Kasumi-1 (cell line): ENCODE measurements around the gene SERPINI1.

Experiments used
- DNase-seq, 2 experiments: peaks; one replicate each; lab custom pipeline; 2025; lab: John Stamatoyannopoulos, UW

Gene SERPINI1, protein sequence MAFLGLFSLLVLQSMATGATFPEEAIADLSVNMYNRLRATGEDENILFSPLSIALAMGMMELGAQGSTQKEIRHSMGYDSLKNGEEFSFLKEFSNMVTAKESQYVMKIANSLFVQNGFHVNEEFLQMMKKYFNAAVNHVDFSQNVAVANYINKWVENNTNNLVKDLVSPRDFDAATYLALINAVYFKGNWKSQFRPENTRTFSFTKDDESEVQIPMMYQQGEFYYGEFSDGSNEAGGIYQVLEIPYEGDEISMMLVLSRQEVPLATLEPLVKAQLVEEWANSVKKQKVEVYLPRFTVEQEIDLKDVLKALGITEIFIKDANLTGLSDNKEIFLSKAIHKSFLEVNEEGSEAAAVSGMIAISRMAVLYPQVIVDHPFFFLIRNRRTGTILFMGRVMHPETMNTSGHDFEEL

DNA sequence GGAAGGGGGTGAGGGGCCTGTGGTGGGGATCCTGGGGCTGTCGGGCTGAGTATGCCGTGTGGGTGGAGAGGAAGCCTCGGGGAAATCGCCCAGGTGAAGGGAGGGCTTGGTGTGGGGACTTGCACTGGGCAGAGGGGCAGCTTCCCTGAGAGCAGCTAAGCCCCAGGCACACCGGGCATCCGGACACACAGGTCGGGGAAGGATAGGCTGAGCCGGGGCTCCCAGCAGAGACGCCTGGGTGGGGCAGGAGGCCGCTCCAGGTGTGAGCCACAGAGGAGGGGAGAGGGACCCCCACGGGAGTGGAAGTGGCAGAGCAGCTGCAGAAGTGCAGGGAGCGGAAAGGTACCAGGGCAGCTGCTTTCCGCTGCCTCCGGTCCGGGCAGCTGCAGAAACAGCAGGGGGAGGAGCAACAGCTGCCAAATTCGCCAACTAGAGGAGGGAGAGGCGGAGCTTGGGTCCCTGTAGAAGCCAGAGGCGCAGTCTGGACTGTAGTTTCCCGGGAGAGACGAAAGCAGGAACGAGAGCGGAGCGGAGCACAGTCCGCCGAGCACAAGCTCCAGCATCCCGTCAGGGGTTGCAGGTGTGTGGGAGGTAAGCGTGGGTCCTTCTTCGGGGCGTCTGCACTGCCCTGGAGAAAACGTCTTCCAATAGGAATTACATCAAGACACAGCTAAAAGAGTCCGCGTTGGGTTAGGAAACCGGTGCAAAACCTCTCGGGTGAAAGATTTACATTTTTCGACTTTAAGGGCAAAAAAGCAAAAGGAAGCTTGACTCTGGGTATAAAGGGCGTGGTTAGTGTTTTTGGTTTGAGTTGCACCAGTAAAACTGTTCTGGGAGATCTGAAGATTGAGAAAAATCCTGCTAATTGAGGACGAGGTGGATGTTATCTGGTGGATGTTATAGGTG, at the start of gene SERPINI1:
Gene SERPINI1 (plus strand): TSS at position 489 of the 906 bp plus-strand sequence. CDS start 53,408 bp downstream, outside the sequence.
- DNase-seq = peak; percentile 94 to 97

DNA sequence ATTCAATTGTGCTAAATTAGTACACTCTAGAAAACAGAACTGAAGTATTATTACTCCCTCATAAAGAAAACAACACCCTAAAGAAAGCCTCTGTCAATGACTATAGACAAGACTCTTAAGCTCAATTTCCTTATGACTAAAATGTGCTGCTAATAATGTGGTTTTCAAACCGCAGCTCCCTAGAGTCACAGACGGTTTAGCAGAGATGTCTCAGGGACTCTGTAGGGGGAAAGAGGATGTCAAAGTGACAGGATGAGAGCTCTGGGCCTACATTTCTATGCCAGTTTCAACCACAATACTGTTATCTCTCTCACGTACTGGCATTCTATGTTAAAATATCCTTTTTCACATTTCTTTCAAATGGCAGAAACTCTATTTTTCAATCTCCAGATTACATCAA, 44.2 kb upstream of the SERPINI1 start:
- DNase-seq = peak; percentile 95 to 96

DNA sequence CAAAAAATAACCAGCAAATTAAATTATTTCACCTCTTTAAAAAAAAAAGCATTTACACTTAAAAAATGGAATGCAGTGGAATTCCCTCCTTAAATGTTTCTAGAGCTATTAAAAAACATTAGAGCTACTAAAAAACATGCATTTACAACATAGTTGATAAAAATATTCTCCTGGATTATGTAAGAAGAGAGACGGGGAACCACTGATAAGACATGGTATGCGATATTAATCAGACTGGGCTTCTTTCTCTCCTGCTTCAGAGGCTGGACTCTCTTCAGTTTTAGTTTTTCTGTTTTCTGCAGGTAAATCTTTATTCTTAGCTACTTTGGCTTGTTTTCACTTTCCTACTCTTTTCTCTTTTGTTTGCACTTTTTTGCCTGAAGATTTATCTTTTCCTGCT, 41.4 kb upstream of the SERPINI1 start:
- no peak for DNase-seq

DNA sequence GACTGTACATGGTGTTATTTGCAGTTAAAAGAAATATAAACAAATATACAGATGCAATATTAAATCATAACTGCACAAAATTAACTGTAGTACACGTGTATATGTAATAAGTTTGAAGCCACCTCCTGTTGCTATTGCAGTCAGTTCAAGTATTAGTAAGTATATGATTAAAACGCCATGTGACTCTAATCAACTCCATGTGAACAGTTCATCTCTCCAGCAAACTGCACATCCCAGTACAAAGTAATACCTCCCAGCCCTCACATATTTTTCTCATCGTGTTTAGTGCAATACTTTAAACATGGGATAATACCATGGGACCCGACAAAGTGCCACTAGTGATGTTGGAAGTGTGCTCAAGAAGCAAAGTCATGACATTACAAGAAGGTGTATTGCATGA, 35.5 kb upstream of the SERPINI1 start:
- DNase-seq = no peak

DNA sequence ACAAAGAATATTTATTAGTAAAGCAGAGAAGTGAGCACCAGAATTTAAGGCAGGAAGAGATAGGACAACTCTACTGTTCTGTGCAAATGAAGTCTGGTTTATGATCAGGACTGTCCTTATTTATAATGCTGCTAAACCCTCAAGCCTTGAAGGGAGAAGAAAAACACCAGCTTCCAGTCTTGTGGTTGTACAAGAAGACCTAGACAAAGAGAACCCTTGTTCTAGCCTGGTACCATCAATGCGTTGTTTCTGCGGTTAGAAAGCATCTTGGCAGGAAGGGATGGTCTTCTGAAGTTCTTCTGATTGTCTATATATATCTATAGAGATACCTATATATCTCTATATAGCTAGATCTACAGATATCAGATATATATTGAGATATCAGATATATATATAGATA, 34.6 kb upstream of the SERPINI1 start:
- DNase-seq = no peak

DNA sequence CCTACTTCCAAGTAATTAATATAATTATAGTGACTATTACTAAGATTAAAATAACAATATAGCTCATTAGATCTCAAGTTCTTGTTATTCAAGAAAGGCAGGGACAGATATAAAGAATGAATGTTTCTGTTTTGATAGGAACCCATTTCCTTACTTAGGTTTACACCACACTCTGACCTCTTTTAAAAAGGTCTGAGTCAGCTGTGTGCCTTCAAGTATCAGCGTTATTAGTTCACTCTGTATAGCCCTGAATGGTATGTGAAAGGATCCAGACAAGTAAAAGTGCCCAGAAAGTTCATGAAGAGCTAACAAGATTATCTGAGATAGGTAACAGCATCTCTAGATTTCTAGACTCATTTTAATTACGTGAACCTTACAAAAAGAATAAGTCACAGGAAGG, 29.7 kb upstream of the SERPINI1 start:
- no peak for DNase-seq

DNA sequence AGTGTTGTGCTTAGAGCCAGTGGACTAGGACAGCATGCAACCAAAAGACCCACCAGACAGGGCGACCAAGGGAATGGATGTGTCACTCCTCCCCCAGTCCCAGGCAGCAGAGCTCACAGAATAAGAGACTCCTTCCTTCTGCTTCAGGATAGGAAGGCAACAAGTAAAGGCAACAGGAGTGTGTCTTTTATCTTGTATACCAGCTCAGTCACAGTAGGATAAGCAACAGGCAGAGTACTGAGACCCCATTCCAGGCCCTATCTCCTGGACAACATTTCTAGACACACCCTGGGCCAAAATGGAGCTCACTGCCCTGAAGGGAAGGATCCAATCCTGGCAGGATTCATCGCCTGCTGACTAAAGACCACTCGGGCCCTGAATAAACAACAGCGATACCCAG, 25.8 kb upstream of the SERPINI1 start:
- no peak for DNase-seq

DNA sequence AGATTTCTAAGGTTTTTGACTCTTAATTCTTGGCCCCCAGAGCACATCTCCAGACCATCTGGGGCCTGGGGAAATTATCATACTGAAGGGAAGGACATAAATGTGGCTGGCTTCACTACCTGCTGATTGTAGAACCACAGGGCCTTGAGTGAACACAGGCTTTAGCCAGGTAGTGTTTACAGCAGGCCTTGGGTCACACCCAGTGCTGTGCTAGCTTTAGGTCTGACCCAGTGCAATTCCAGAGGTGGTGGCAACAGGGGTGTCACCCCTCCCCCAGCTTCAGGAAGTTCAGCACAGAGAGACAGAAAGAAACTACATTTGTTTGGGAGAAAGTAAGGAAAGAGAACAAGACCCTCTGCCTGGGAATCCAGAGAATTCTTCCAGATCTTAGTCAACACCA, 25.0 kb upstream of the SERPINI1 start:
- no peak for DNase-seq

DNA sequence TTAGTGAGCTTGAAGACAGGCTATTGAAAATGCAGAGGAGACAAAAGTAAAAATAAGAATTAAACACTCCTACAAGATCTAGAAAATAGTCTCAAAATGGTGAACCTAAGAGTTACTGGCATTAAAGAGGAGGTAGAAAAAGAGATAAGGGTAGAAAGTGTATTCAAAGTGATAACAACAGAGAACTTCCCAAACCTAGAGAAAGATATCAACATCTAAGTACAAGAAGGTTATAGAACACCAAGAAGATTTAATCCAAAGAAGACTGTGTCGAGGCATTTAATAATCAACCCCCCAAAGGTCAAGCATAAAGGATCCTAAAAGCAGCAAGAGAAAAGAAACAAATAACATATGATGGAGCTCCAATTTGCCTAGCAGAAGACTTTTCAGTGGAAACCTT, 24.1 kb upstream of the SERPINI1 start:
- DNase-seq = no peak

DNA sequence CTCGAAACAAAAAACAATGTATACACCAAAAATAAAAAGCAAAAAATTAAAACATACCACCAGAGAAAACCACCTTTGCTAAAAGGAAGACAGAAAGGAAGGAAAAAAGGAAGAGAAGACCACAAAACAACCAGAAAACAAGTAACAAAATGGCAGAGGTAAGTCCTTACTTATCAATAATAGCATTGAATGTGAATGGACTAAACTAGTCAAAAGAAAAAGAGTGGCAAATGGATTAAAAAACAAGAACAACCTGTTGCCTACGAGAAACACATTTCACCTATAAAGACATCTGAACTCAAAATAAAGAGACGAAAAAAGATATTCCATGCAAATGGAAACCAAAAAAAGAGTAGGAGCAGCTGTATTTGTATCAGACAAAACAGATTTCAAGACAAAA, 23.1 kb upstream of the SERPINI1 start:
- no peak for DNase-seq

DNA sequence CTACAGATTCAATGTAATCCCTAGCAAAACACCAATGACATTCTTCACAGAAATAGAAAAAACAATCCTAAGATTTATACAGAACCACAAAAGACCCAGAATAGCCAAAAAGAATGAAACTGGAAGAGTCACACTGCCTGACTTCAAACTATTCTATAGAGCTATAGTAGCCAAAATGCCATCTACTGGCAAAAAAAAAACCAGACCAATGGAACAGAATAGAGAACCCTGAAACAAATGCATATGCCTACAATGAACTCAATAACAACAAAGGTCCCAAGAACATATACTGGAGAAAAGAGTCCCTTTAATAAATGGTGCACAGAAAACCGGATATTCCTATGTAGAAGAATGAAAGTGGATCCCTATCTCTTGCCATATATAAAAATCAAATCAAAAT, 20.6 kb upstream of the SERPINI1 start:
- DNase-seq = peak in 1 of 2 experiments; percentile 22

DNA sequence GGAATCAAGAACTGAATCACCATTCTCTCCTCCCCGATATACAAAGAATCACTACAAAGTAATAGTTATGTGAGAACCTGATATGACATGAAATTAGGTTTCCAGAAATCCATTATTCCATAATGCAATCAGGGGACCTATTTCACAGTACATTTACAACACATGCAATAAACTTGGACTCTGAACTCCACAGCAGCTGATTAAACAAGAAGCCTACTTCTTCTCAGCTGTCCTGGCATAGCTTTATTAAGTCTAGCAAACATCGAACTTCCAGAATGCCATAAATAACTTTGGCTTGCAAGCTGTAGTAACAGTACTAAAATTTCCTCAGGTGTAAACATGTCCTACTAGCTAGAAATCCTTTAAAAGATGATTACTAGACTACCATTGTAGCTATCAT, 18.6 kb upstream of the SERPINI1 start:
- DNase-seq = no peak

DNA sequence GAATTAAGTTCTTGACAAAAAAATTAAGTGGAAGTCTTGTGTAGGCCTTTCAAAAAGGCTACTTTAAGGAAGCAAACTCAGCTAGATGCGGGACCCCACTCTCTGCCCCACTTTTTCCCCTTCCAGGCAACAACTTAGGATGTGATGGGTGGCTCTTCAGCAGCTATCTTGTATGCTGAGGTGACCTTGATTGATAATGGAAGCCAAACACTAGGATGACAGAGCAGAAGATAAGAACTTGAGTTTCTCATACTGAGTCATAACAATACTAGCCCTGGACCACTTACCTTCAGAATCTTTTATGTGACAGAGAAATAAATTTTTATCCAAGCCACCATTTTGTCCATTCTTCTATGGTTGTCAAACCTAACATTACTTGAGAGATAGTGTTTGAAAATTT, 16.9 kb upstream of the SERPINI1 start:
- no peak for DNase-seq

DNA sequence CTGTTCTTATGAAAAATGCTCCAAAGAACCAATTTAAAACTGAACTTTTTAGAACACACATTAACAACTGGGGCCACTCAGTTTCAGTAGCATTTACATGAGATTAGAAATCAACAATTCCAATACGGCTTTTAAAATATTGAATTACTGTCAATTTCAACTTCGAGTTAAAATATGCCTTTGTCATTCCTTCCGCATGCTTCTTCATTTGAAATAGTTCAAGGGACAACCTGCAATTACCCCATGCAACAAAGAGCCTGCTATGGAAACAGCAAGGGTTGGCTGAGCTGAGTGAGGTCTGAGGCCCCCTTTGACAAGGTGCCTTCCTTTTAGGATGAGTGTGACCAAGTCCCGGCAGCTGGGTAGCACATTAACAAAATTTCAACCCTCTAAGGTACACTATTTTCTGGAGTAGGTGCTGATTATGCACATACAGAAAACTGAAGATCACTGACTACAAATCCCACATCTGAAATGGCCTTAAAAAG, 12.5 kb upstream of the SERPINI1 start:
- DNase-seq = no peak

DNA sequence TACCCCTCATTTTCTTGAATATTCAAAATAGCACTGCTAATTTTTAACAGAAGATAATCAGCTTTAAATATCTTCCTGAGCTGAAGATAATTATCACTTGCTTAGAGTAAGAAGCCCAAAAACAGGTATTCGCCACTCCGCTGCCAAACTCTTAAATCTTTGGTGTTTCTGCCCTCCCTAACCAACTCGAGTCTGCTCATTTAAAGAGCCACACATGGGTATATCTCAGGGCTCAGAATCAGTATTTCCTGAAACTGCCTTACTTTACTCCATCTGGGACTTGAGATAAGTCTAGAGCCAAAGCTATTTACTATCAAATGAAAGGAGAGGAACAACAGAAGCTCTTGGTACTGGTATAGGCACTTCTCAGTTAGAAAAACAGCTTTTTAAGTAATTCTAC, 11.6 kb upstream of the SERPINI1 start:
- DNase-seq = no peak

DNA sequence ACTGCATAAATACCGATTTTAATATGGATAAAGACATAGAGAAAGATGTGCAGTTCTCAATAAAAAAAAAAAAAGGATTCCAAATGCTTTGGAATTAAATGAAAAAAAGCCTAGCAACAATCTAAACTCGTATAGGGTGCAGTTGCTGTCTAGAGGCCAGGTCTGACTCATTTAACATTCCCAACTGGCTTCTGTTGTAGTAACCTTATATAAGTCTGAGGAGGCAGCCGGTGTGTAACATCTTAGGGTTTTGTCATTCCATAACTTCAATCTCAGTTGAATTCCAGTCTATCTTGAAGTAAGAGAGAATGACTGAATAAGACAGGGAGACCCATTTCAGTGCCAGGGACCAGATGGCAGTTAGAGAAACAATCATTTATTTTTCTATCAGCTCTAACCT, 7.3 kb upstream of the SERPINI1 start:
- DNase-seq = no peak

DNA sequence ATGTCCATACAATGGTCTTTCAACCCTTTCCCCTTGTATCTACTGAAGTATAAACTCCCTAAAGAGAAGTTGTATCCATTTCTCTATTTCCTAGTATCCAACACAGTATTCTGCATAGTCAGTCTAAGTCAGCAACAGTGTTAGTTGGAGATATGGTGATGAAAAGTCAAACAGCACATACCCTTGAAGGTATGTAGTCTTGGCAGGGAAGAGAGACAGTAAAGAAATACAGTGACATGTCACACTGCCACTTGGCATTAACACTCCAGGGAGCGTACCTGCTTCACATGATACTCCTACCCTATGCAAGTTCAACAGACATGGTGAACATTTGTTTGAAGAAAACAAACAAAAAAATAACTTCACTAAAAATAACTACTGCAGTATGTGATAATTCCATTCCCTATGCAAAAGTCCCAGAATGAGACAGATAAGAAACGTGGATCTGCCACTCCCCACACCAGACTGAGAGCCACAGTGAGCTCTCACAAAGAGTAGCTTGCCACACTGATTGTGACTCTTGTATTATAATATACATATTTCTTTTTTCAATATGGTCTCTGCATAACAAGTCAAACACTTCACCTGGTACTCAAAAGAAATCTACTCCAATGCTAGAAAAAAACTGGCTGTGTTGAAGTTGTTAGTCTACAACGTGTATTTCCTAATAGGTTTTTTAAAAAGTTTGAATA, 6.7 kb upstream of the SERPINI1 start:
- no peak for DNase-seq

DNA sequence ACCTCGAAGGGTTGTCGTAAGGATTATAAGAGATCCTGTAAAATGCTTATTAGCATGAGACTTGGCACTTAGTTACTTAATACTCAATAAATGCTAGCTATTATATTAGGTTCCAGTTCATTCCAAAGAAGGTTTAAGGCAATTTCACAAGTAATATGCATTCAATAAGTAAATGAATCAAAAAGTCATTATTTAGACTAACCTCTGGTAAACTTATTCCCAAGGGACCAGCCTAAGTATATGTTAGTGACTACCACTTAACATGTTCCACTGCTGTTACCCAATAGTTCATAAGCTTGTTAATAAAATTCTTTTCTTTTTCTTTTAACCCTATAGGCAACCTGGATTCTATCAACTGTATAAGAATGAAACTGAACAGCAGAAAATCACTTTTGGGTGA, 5.9 kb upstream of the SERPINI1 start:
- no peak for DNase-seq

DNA sequence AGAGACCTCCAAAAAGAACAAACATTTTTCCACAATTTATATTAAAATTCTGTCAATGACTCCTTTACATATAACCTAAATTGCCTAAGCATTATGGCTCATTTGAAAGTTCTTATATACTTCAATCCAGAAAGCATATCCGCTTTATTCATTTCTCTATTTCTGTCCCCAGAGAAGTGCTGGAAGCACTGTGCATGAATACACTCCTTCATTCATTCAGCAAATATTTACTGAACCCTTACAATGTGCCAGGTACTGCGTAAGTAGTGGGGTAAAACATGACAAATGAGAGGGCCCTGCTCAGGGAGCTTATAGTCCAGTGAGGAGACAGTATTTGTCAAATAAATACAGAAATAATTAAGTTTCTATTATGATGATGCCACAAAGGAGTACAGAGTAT, 4.1 kb upstream of the SERPINI1 start:
- DNase-seq = no peak

DNA sequence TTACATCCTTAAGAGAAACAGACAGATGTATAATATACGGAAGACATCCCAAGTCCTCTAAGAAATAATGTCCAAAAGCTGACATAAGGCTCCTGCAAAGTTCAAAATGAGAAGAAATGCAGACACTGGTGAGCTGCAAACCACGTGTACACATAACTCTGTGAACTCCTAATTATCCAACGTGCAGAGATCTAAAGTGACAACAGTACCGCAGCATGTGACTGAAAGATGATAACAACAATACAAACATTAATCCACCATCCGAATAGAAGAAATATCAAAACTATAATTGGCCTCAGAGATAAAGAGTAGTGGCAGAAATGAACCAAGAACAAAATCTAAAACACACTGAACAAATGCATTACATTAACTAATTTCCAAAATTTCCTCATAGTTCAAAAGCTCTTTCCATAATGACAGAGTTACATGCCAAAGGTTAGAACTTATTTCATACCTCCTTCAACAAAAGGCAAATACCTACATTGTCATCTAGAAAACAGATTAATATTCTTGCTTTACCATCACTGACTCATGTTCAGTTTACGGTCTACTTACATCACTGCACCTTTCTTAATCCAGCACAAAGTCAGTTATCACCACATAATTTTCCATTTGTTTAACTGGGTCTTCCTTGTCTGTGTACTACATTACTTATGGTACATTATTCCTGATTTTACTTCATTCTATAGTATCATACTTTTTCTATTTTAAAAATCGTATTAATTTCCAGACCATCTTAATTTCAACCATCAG, 3.0 kb upstream of the SERPINI1 start:
- DNase-seq = no peak

DNA sequence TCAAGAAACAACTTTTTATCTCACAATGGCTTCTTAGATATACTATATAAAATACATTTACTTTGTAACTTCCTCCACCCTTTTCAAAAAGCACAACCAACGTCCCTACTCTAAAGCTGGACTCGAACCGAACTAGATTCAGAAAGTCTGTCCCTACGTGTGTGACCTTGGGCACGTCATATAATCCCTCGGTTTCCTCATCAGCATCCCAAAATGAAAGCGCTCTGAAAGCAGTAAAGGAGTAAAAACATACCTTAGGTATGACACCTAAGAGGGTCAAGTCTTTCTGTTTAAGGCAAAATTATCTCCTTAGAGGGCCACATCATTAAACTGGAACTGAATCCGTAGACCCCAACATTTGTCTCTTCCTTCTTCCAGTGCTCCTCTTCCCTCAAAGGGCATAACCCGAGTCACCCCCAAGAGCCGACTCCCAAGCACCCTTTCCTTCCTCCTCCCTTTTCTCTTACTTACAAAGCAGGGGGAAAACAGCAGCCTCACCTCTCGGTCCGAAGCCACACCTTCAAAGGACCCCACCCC, 1.5 kb upstream of the SERPINI1 start:
- DNase-seq = peak; percentile 55 to 84
